ENCODE data around the gene MAGI2.

Gene MAGI2

DNA sequence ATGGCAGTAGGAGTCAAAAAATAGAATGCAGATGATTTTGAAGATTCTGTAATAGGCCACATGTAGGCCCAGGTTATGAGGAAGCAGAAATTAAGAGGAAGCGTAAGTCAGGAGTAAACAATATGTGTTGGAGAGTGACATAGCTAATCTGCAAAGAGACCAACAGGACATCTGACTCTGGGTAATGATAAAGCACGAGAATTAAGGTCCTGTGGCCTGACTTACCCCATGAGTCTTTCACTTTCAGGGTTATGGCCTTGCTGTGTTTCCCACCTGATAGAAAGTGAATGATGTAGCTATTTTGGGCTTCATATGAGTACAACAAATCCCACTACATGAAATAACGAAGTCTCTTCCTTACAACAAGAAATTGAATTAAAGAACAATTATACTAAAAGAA is 393.0 kb downstream of the MAGI2 start:
- no peak for DNase-seq (ENCODE audit: low read depth, low spot score)
- POLR2A ChIA-PET: no interaction called here
- TF ChIP-seq, protein P1, sequence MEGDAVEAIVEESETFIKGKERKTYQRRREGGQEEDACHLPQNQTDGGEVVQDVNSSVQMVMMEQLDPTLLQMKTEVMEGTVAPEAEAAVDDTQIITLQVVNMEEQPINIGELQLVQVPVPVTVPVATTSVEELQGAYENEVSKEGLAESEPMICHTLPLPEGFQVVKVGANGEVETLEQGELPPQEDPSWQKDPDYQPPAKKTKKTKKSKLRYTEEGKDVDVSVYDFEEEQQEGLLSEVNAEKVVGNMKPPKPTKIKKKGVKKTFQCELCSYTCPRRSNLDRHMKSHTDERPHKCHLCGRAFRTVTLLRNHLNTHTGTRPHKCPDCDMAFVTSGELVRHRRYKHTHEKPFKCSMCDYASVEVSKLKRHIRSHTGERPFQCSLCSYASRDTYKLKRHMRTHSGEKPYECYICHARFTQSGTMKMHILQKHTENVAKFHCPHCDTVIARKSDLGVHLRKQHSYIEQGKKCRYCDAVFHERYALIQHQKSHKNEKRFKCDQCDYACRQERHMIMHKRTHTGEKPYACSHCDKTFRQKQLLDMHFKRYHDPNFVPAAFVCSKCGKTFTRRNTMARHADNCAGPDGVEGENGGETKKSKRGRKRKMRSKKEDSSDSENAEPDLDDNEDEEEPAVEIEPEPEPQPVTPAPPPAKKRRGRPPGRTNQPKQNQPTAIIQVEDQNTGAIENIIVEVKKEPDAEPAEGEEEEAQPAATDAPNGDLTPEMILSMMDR (IDR thresholded peaks at IDR 0.05; ENCODE audit: insufficient read depth, low read length, missing control alignments): no peak
- CTCF ChIA-PET: no interaction called here
- no peak overlapping the region for H3K4me3 ChIP-seq (ENCODE audit: low read depth, low read length)

DNA sequence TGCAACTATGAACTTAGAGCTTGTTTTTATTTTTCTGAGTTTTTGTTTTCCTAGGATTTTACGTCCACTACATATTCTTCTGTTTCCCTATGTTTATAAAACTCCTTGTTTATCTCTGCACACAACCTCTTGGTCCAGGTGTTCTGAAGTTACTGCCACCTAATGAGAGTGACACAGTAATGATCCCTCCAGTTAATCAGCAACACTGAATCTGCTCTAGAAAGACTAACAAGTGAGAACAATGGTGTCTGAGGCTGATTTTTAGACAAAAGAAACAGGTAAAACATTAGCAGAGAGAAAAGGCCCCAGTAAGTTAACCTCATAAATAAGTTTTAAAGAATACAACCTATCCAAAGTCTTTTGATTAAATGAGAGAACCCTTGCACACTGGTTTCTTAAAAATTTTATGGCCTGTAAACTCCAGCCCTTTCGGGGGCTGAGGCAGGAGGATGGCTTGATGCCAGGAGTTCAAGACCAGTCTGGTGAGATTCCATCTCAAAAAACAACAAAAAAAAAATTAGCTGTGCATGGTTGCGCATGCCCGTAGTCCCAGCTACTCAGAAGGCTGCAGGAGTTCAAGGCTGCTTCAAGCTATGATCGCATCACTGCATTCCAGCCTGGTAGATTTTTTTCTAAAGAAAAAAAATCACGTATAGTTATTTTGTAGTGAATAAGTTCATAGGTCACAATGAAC is 397.6 kb downstream of the MAGI2 start:
- TF ChIP-seq, protein P1 (IDR thresholded peaks at IDR 0.05; ENCODE audit: insufficient read depth, low read length, missing control alignments): no peak
- ChIA-PET CTCF (interaction anchor here (3.3 kb wide), 1 partner anchor 8 kb away, joined by 12 read pairs; no protein-coding TSS in a partner anchor), POLR2A (no interaction called here)
- DNase-seq (ENCODE audit: low read depth, low spot score): no peak
- H3K4me3 ChIP-seq (ENCODE audit: low read depth, low read length): no peak overlapping the region

DNA sequence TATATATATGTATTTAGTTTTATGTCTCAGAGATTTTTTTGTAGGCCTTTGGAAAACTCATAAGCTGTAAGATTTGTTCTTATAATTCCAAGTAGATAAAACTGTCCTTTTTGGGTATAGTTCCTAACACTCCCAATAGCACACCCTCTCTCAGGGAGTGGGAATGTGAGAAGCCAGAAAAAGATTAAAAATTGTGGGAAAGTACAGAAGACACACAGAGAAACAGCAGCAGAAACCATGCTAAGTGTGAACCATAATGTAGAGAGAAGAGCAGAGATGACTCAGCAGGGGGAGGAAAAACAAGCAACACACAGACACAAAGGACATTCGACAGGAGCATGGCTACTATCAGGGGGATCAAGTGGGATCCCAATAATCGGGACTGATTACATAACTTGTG is 401.6 kb downstream of the MAGI2 start:
- ChIA-PET POLR2A (no interaction called here), CTCF (no interaction called here)
- no peak overlapping the region for H3K4me3 ChIP-seq (ENCODE audit: low read depth, low read length)
- TF ChIP-seq, protein P1 (IDR thresholded peaks at IDR 0.05; ENCODE audit: insufficient read depth, low read length, missing control alignments): no peak
- DNase-seq (ENCODE audit: low read depth, low spot score): no peak

DNA sequence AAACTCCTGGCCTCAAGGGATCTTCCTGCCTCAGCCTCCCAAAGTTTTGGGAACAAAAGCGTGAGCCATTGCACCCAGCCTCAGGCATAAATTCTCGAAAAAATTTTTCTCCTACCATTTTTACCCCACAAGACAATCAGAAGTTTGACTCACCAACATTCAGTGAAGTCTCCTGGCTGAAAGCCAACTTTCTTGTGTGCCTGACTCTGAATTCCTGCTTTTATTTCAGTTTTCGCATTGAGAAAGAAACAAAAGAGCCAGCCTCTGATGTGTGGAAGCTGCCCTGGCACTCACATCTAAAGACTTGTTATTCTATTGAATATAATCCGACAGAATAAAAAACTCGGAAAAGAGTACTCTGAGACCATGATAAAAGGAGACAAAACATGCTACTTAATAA is 402.9 kb downstream of the MAGI2 start:
- POLR2A ChIA-PET: no interaction called here
- no peak overlapping the region for H3K4me3 ChIP-seq (ENCODE audit: low read depth, low read length)
- TF ChIP-seq, protein P1 (IDR thresholded peaks at IDR 0.05; ENCODE audit: insufficient read depth, low read length, missing control alignments): no peak
- no peak for DNase-seq (ENCODE audit: low read depth, low spot score)
- CTCF ChIA-PET: no interaction called here

DNA sequence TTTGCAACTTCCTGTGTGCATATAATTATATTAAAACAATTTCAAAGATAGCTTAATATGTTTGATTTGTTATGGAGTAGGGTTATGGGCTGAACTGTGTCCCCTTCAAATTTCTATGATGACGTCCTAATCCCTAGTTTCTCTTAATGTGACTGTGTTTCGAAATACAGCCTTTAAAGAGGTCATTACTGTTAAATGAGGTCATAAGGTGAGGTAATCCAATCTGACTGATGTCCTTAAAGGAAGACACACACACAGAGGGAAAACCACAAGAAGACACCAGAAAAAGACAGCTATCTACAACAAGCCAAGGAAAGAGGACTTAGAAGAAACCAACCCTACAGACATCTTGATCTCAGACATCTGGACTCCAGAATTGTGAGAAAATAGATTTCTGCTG is 407.4 kb downstream of the MAGI2 start:
- POLR2A ChIA-PET: no interaction called here
- DNase-seq (ENCODE audit: low read depth, low spot score): no peak
- TF ChIP-seq, protein P1 (IDR thresholded peaks at IDR 0.05; ENCODE audit: insufficient read depth, low read length, missing control alignments): no peak
- CTCF ChIA-PET: no interaction called here
- H3K4me3 ChIP-seq (ENCODE audit: low read depth, low read length): no peak overlapping the region

DNA sequence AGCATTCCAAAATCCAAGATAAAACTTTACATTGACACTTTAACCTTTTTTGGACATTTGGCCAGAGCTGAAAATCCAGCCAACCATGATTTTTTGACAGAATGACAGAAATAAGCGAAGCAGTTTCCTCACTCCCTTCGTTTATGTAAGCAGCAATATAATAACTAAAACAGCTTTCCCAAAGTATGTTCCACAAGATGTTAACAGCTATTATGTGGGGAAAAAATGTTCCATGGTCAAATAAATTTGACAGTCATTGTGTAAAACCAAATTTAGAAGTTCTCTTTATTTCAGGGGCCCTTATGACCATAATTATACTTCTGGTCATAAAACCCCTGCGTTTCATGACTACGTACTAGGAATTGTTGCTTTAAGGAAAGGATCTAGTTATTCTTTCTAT is 416.5 kb downstream of the MAGI2 start:
- no peak overlapping the region for H3K4me3 ChIP-seq (ENCODE audit: low read depth, low read length)
- ChIA-PET POLR2A (no interaction called here), CTCF (no interaction called here)
- TF ChIP-seq, protein P1 (IDR thresholded peaks at IDR 0.05; ENCODE audit: insufficient read depth, low read length, missing control alignments): no peak
- no peak for DNase-seq (ENCODE audit: low read depth, low spot score)
